Measurements from ENCODE around the gene HYAL1.

Gene HYAL1

DNA sequence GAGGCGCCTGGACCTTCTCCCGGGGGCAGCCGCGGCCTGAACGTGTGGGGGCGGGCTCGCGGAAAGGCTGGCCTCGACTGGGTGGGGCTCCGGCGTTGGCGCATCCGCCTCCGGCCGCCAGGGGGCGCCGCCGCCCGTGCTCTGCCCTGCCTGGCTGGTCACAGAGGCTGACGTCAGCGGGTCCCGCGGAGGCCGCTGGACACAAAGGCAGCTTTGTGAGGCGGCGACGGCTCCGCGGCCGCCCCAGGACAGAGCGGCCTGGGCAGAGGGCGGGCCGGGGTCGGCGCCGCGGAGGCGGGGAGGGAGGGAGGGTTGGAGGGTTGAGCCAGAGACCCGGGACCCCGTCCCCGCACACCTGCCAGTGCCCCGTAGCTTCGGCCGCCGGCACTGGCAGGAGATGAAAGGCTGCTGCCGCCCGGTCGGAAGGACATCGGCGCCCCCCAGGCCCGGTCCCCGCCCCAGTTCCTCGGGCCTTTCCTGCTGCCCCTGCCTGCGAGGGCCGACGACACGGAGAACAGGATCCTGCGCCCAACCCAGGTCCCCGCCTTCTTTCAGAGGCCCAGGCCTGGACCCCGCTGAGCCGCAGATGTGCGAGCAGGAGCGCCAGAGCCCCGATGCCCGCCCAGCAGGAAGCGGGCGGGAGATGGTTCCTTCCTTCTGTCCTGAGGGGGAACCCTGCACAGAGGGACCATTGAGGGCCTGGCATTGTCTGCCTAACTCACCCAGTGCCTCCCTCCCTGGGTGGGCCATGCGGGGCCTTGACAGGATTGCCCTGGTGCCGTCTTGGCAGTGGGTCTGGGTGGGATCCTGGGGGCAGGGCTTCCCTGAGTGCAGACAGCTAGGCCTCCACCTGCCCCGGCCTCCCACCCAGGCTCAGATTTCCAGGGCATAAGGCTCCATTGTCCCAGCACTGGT lies 43.1 kb downstream of the HYAL1 start:
- peak; percentile 88 for DNase-seq (ENCODE audit: low spot score)

DNA sequence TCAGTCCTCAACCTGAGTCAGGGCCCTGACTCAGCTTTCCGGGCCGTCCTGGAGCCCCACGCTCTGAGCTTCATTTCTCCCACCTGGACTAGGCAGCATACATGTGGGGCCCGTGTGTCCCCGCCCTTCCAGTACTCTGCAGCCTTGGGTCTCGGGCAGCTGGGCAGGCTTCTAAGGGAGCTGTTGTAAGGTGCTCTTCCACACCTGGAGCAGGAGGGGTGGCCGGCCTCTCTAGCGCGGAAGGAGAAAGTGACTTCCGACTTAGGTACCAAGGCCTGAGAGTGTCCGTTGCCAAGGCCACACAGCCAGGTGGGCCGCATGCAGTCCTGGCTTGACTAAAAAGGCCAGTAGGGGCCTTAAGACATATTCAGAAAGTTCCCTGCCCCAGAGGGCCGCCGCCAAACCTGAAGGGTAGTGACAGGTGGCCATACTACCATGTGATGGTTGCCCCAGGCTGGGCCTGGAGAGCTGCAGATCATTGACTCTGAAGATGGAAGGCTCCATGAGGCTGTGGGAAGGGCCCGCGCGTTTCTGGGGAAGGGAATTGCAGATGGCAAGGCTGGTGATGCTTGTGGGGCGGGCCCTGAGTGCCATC lies 43.8 kb downstream of the HYAL1 start:
- no peak for DNase-seq (ENCODE audit: low spot score)

DNA sequence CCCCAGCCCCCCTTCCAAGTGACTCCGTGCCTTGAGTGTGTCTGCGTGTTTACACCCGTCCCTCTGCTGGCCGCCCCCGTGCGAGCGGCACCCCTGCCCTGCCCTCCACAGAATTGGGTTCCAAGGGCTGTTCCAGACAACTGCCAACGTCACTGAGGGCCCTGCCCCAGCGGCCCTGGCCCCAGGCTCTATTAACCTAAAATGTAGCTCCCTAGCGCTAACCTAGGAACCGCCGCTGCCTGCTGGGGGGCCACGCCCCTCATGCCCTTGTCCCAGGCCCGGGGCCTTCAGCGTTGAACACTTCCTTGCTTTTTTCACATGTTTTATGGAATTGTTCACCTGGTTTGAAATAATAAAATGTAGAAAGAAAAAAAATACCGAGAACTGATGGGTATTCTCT lies 44.4 kb downstream of the HYAL1 start:
- no peak for DNase-seq (ENCODE audit: low spot score)

- DNase-seq (ENCODE audit: low spot score): no peak
Measured at GRCh38 chr3:50258029-50258680, 45.2 kb downstream of the HYAL1 start.

GRCh38 chr3:50256978-50257890 lies 46.1 kb downstream of the HYAL1 start:
- peak; percentile 60 for DNase-seq (ENCODE audit: low spot score)

- DNase-seq (ENCODE audit: low spot score): no peak
Measured at GRCh38 chr3:50255251-50255615, 48.1 kb downstream of the HYAL1 start.

DNA sequence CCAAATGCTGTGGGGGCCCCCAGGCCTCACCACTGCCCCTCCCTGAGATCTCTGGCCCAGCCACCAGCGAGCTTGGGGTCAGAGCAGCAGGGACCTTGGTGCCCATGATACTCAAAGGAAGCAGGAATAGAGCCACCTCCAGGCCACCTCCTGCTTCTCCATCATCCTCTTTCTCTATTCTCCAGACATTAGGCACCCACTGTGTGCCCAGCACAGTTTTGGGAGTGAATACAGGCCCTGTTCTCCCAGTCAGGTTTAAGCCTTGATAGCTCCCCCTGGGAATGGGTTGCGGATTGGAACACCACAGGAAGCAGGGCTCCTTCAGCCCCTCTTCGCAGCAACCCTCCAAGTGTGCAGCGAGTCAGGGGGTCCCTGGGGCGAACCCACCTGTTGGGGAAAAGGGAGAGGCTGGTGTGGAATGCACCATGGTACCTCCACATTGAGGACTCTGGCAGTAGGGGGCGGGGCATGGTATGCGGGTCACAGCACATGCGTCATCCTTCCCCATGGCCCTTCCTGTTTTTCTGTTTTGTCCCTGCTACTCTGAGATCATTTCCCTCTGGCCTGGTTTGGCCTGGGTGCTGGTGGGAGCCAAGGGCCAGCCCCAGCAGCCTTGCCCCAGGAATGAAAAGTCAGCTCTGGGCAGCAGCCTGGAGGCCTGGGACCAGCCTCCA lies 48.7 kb downstream of the HYAL1 start:
- DNase-seq (ENCODE audit: low spot score): no peak

GRCh38 chr3:50251220-50251619 lies 52.2 kb downstream of the HYAL1 start:
- DNase-seq (ENCODE audit: low spot score): no peak

GRCh38 chr3:50250514-50250913 lies 52.9 kb downstream of the HYAL1 start:
- no peak for DNase-seq (ENCODE audit: low spot score)

All from cerebellar cortex (tissue), 1 donor.